Gastrocnemius medialis (tissue), 4 donors: ENCODE results near the gene IL5RA. TPM values are rescaled to one million over a fixed set of nuclear protein-coding genes. Genes with fewer than 3 reads are reported as not detected.

ENCODE experiments used
- ATAC-seq, 2 donors: fragments of 150-250 bp; one replicate each; pipeline ENCODE4 v1.9.1; 2016
- DNase-seq, 2 donors: peaks; one replicate each; pipeline ENCODE4 v3.0.0-alpha.2; 2019
- H3K27ac ChIP-seq, 4 donors: fragments of 200-600 bp; sonication (generic); 1 replicate in 1 of 4; 2 replicates in 3 of 4; pipeline ENCODE4 v1.5.1; 2016 to 2018; ENCODE audit warnings: mild to moderate bottlenecking in 2 of 4, moderate library complexity in 1 of 4
- H3K27me3 ChIP-seq, 3 donors: fragments of 200-600 bp; sonication (generic) in 2 of 3; 1 replicate in 1 of 3; 2 replicates in 2 of 3; pipeline versions ENCODE4 v1.5.1 to v1.6.0; 2016 to 2019; ENCODE audit warnings: mild to moderate bottlenecking in 1 of 3, moderate library complexity in 1 of 3
- H3K36me3 ChIP-seq, 2 donors: fragments of 200-600 bp; sonication (generic) in 1 of 2; one replicate each; pipeline ENCODE4 v1.5.1; 2017 to 2018
- H3K4me1 ChIP-seq, 2 donors: fragments of 200-600 bp; sonication (generic) in 1 of 2; one replicate each; pipeline ENCODE4 v1.5.1; 2016 to 2017; ENCODE audit warnings: mild to moderate bottlenecking in 2 of 2
- H3K4me3 ChIP-seq, 4 donors: fragments of 200-600 bp; sonication (generic) in 3 of 4; 1 replicate in 1 of 4; 2 replicates in 3 of 4; pipeline ENCODE4 v1.5.1; 2016 to 2019; ENCODE audit warnings: mild to moderate bottlenecking in 2 of 4
- H3K9me3 ChIP-seq, 3 donors: fragments of 200-600 bp; sonication (generic) in 2 of 3; 1 replicate in 1 of 3; 2 replicates in 2 of 3; pipeline ENCODE4 v1.5.1; 2016 to 2019
- CTCF ChIP-seq, 5 experiments: fragments of 450-650 bp in 3 of 5; fragments of 200-600 bp in 2 of 5; sonication (generic) in 2 of 5; IDR thresholded peaks in 4 of 5; conservative IDR thresholded peaks in 1 of 5; 1 replicate in 4 of 5; 2 replicates in 1 of 5; pipeline ENCODE4 v1.5.1; 2016 to 2019; ENCODE audit warnings: antibody characterized with exemption in 5 of 5, mild to moderate bottlenecking in 3 of 5, moderate library complexity in 3 of 5
- POLR2A ChIP-seq, 2 donors: fragments of 450-650 bp; IDR thresholded peaks; one replicate each; pipeline ENCODE4 v1.6.1; 2017; ENCODE audit warnings: antibody characterized with exemption in 2 of 2, mild to moderate bottlenecking in 2 of 2, moderate library complexity in 2 of 2
- in situ Hi-C, 4 donors: fragments of 200-750 bp; cut with MboI; loops; one replicate each; pipeline versions ENCODE4 v1.15.0 to v1.8.0; 2017; ENCODE audit warnings: low sequenced_read_pairs in 4 of 4
- intact Hi-C: fragments of 100-400 bp; cut with DNase I; formaldehyde crosslinking; loops from one replicate; pipeline ENCODE4 v1.15.1; 2023; ENCODE audit warnings: low total_unique reads
- total RNA-seq, 4 donors: library from RNA; depleted of rRNA; stranded (reverse); fragments of >200 nt; gene quantifications; one replicate each; pipeline versions ENCODE4 v1.1.0 to v1.2.3, GENCODE V29; 2016

The IL5RA gene
- total RNA-seq, 4 donors from 2014 or later, result not detected

GRCh38 chr3:3145831-3146230 lies 35.7 kb upstream of the IL5RA start:
- Histone ChIP-seq H3K4me3 (no peak overlapping the region), H3K4me1 (no peaks in the 10 kb centered on the region), H3K27ac (no peak overlapping the region), H3K27me3 (no peaks in the 10 kb centered on the region), H3K9me3 (no peaks in the 10 kb centered on the region), H3K36me3 (peaks cover 0 to 99% of the 10 kb centered on the region in 2 donors)
- intact Hi-C loops (no loop called here), in situ Hi-C loops (no loop called here)
- ATAC-seq (no peak), DNase-seq (no peak)
- no peak for TF ChIP-seq CTCF (IDR thresholded peaks at IDR 0.05 in 4 of 5, conservative IDR thresholded peaks at IDR 0.05 in 1 of 5)
- no peak for TF ChIP-seq POLR2A (IDR thresholded peaks at IDR 0.05)

GRCh38 chr3:3141939-3142338 lies 31.8 kb upstream of the IL5RA start:
- Histone ChIP-seq H3K27ac (no peak overlapping the region), H3K36me3 (peaks cover 0 to 81% of the 10 kb centered on the region in 2 donors), H3K9me3 (no peaks in the 10 kb centered on the region), H3K4me3 (no peak overlapping the region), H3K4me1 (no peaks in the 10 kb centered on the region), H3K27me3 (no peaks in the 10 kb centered on the region)
- in situ Hi-C loops, result no loop called here
- no peak for TF ChIP-seq POLR2A (IDR thresholded peaks at IDR 0.05)
- TF ChIP-seq CTCF (IDR thresholded peaks at IDR 0.05 in 4 of 5, conservative IDR thresholded peaks at IDR 0.05 in 1 of 5), result no peak
- intact Hi-C loops, result no loop called here
- DNase-seq (no peak), ATAC-seq (no peak)

- in situ Hi-C loops, result no loop called here
- no peaks in the 10 kb centered on the region for H3K4me1 ChIP-seq
- DNase-seq (no peak), ATAC-seq (no peak)
- H3K27me3 ChIP-seq, result no peaks in the 10 kb centered on the region
- intact Hi-C loops, result no loop called here
- TF ChIP-seq POLR2A (IDR thresholded peaks at IDR 0.05), result no peak
- TF ChIP-seq CTCF (IDR thresholded peaks at IDR 0.05 in 4 of 5, conservative IDR thresholded peaks at IDR 0.05 in 1 of 5), result no peak
- peaks cover 0 to 37% of the 10 kb centered on the region in 2 donors for H3K36me3 ChIP-seq
- no peak overlapping the region for H3K27ac ChIP-seq
- H3K4me3 ChIP-seq, result no peak overlapping the region
- H3K9me3 ChIP-seq, result no peaks in the 10 kb centered on the region
Observed at GRCh38 chr3:3137526-3137925, 27.4 kb upstream of the IL5RA start.

- Histone ChIP-seq H3K4me1 (no peaks in the 10 kb centered on the region), H3K4me3 (no peak overlapping the region), H3K27ac (no peak overlapping the region), H3K36me3 (peaks cover 0 to 28% of the 10 kb centered on the region in 2 donors), H3K27me3 (no peaks in the 10 kb centered on the region), H3K9me3 (no peaks in the 10 kb centered on the region)
- in situ Hi-C loops, result no loop called here
- TF ChIP-seq POLR2A (IDR thresholded peaks at IDR 0.05), result no peak
- TF ChIP-seq CTCF (IDR thresholded peaks at IDR 0.05 in 4 of 5, conservative IDR thresholded peaks at IDR 0.05 in 1 of 5), result no peak
- ATAC-seq (no peak), DNase-seq (no peak)
- intact Hi-C loops, result no loop called here
Observed at GRCh38 chr3:3134750-3135448, 24.7 kb upstream of the IL5RA start.

- Histone ChIP-seq H3K9me3 (no peaks in the 10 kb centered on the region), H3K4me1 (no peaks in the 10 kb centered on the region), H3K4me3 (no peak overlapping the region), H3K27me3 (no peaks in the 10 kb centered on the region), H3K36me3 (peaks cover 0 to 28% of the 10 kb centered on the region in 2 donors), H3K27ac (no peak overlapping the region)
- no peak for DNase-seq
- no peak for ATAC-seq
- in situ Hi-C loops (no loop called here), intact Hi-C loops (no loop called here)
- no peak for TF ChIP-seq CTCF (IDR thresholded peaks at IDR 0.05 in 4 of 5, conservative IDR thresholded peaks at IDR 0.05 in 1 of 5)
- no peak for TF ChIP-seq POLR2A (IDR thresholded peaks at IDR 0.05)
Observed at GRCh38 chr3:3133500-3133899, 23.3 kb upstream of the IL5RA start.
